GM19467 (cell line): Measurements from ENCODE around the gene UMAD1.

Experiments used
- ATAC-seq: cut with Tn5 transposase; IDR thresholded peaks from one replicate; pipeline ENCODE4 v1.9.1; 2021; ENCODE audit warnings: mild to moderate bottlenecking, moderate library complexity; ENCODE audit not compliant: unreplicated experiment

UMAD1 gene

DNA sequence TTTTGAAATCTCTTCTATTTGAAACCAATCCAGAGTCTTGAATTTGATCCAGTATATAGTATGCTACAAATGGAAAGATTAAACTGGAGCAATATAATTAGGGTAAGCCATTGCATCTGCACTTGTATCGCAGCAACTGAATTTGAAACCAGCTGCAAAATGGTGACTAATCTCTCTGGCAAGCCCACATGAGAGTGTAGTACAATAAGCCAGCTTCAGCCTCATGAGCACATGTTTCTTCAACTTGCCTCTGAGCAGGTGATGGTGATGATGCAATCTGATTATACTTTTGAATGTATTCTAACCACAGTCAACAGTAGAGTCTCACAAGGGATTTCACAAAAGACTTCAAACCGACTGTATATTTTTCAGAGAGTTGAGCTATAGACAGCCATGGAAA lies 78.7 kb downstream of the UMAD1 start:
- peak; percentile 92 for ATAC-seq

- no peak for ATAC-seq
These were observed 79.6 kb downstream of the UMAD1 start for GRCh38 chr7:7720193-7720592.

DNA sequence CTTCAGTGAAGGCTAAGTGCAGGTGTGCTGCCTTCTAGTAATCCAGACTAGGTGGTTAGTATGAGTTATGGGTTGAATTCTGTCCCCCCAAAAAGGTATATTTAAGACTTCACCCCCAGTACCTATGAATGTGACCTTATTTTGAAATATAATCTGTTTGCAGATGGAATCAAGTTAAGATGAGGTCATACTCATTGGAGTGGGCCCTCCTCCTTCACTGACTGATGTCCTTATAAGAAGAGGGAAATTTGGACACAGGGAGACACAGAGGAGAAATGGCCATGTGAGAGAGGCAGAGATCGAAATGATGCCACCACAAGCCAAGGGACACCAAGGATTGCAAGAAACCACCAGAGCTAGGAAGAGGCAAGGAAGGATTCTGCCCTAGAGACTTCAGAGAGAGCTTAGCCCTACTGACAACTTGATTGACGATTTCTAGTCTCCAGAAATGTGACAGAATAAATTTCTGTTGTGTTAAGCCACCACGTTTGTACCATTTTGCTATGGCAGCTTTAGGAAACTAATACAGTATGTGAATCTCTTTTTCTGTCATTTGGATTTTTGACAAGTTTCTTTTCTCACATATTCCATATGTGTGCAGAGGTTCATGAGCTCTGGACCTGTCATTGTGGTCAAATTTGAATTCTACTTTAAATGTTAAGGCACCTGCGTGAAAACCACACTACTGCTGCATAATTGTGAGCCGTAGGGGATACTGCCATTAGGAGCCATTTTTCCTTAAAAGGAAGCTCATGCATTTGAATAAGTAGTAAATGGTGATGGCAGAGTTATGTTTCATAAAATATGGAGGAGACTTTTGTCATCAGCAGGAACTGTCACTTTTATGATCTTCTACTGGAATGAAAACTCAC lies 80.4 kb downstream of the UMAD1 start:
- ATAC-seq, result no peak

DNA sequence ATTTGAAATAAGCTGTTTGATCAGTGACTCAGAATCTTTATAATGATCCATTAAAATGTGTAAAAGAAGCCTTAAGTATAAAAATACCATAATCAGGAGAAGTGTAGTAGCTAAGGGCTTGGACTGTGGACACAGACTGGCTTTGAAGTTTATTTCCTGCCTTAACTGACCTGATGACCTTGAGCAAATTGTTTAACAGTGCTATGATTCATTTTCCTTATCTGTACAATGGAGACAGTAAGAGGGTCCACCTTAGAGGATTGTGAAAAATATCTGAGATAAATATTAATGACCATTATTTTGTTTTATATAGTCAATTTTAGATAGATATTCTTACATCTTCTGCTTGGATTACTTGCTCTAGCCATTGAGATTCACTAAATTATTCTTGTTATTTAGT lies 91.2 kb downstream of the UMAD1 start:
- no peak for ATAC-seq

DNA sequence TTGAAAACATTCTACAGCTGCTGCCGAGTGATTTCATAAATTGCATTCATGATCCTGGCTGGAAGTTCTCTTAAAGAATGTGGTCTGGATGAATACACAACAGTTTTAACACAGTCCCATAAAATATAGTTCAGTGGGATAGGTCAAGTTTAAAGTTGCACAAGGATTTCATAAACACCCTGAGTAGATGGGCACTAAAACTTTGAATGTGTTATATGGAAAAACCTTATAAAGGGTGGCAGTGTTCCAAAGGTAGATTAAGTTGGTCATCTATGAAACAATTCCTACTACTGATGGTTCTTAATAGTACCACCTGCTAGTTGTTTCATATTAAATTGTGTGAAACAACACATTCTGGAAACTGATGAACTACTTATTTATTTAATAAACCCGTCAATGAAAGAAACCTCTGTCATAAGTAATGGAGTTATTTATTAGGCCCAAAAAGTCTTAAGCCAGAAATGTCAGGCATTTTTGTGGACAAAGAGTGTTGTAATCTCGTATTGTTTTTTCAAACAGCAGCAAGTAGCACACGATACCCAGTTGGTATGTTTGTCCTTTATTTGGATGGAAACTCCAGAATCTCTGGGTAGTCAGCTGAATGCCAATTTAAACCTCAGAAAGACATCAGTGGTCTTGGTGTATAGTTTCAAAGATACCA lies 92.2 kb downstream of the UMAD1 start:
- ATAC-seq, result no peak

- ATAC-seq, result no peak
These were observed 96.1 kb downstream of the UMAD1 start for GRCh38 chr7:7736671-7737070.

DNA sequence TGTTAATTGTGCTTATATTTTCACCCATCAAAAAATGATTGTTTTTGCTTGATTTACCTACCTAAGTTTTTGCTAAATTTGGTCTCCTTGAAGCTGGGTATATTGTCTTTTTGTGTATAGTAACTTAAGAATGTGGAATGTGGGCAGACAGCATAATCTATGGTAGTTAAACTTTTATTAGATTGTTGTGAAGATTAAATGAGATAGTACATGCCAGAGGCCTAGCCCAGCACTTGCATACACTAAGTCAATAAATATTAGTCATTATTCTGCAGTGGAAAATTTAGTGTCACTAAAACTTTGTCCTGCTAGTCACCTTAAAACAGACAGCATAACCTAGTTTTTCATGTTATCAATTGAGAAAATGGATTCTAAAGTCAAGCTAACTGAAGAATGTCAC lies 97.1 kb downstream of the UMAD1 start:
- ATAC-seq, result no peak

- no peak for ATAC-seq
These were observed 97.6 kb downstream of the UMAD1 start for GRCh38 chr7:7738177-7738576.

- no peak for ATAC-seq
These were observed 98.1 kb downstream of the UMAD1 start for GRCh38 chr7:7738622-7739021.

DNA sequence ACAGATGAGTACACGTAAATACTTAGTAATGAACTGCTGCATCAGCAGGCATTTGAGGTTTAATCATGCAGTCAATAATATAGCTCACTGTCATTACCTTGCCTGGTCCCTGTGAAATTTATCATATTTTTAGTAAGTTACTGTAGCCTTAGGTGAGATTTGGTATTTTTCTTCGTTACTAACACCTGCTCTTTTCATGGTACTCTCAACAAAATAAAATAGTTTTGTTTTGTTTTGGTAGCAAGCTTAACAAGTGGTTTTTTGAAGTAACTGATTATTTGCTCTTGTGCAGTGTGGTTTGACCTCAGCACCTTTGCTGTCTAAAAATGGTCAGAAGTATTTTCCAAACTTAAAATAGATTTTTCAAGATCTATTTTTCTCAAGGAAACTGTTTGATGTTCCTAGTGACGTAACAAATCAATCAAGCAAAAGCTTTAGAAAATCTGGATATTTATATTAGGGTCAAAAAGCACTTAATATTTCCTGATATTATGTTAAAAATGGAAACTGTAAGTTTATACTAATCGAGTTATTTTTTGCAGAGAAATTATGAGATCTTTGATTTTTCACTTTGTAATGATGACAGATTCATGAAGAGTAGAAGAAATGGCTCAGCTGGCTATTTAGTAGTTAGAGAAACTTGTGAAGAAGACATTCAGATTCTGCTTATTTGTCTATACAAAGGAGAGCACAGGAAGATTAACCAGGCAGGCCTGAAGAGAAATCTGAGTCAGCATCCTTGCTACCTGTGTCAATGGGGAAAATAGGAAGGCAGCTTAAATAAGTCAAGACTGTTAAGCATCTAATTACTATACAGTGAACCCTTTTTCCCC lies 98.9 kb downstream of the UMAD1 start:
- no peak for ATAC-seq

GRCh38 chr7:7740037-7740355 lies 99.4 kb downstream of the UMAD1 start:
- no peak for ATAC-seq

DNA sequence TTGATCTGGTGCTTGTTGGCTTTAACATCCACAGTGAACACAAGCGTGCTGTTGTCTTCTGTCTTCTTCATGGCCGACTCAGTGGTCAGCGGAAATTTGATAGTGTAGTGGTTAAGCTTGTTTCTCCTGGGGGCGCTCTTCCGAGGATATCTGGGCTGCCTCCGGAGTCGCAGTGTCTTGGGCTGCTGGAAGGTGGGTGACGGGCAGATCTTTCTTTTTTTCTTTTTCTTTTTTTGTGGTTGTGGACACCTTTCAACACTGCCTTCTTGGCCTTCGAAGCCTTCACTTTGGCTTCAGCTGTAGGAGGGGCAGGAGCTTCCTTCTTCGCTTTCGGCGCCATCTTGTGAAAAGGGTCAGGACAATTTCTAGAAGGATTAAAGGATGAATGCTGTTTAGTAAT lies 101.7 kb downstream of the UMAD1 start:
- ATAC-seq, result no peak

DNA sequence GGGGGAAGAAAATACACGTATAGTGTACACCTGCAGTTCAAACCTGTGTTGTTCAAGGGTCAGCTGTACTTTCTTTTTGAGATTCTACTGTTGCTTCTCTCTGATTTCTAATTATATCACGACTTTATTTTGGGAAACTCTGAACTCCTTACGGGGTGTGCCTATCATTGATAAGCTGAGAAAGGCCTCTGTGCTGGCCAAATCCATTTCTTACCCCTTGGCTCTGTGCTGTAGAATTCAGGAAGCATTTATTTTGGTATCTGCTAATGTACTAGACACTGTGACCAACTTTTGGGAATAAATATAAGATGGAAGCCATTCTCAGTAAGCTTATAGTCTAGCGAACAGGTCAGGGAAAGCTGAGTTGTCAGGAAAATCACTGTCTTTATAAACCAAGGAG lies 104.7 kb downstream of the UMAD1 start:
- ATAC-seq, result no peak

GRCh38 chr7:7745966-7746365 lies 105.4 kb downstream of the UMAD1 start:
- ATAC-seq, result no peak

- no peak for ATAC-seq
These were observed 105.9 kb downstream of the UMAD1 start for GRCh38 chr7:7746458-7746857.

DNA sequence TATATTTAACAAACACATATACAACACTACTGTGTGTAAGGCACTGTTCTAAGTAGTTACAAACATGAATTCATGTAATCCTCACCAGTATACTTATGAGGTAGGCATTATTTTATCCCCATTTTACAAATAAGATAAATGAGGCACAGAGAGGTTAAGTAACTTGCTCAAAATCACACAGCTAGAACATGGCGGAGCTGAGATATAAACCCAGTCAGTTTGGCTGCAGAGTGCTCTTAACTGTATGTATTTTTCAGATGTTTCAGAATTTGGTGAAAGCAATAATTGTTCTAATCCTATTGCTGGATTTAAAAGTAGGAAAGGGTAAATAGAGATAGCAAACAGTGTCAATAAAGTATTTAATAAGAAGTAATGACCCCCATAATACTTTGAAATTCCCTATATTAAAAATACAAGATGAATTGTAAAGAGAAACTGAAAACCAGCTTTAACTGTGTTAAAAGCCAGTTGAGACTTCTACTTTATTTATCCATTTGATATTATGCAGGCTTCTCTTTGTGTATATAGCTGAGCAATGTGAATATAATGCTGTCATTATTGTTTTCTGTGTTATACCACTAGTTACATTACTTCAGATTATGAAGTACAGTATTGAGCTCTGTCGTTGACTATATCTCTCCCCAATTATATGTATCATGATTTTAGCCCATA lies 110.2 kb downstream of the UMAD1 start:
- ATAC-seq, result no peak

DNA sequence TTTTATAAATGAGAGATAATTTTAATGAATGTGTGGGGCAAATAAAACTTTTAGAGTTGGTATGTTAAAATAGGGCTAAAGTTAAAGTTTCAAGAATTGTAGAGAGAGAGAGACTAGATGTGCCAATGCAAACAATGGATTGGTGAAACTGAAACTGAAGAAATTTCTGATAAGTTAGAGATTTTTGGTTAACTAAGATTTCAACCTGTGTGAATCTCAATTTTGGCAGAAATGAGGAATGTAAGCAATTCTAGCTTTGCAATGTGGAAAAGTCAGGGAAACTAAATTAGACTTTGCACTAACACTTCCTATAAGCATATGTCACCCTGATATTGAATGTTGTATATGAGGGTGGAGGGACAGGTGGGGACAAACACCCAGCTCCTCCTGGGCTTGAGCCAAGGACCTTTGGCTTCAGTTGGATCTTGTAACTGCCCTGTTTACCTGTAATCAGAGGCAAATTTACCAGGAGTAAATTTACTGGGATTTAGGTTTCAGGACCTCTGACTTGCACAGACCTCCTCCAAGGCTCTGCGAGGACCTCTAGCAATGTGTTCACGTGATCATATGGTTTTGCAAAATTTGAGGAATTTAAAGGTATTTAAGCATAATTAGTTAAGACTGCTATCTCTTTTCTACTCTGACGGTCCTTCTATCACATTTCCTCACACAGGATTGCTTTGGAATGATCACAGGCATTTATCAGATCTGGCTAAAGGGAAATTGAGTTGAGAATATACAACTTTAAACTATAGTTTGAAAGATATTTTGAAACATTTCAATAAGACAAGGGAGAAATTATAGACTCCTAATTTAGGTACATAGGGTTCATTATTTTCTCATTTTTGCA lies 110.9 kb downstream of the UMAD1 start:
- no peak for ATAC-seq

- ATAC-seq, result no peak
These were observed 116.0 kb downstream of the UMAD1 start for GRCh38 chr7:7756577-7756976.

GRCh38 chr7:7757576-7757975 lies 117.0 kb downstream of the UMAD1 start:
- ATAC-seq, result no peak

DNA sequence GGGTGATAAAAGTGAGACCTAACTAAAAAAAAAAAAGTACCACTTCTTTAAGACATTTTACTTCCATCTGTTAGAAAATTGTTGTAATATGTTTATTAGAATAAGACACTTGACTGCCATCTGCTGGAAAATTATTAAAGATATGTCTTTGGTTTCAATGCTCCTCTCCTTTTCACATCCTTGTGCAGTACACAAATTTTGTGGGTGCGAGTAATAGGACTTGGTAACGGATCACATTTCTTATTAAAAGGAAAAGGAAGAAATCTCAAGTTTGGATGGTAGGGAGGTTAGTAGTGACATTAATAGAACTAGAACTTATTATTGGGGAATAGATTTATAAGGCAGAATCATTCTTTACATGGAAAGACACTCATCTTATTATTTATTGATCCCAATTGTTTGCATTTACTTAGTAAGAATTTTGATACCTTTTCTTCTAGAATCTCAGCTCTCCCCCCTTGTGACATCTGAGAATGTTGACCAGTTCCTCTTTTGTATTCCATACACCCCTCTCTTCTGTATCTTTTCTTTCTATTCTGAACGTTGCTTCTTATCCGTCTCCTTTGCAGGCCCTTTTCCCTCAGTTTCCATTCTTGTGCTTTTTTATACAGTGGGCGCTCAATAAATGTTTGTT lies 120.9 kb downstream of the UMAD1 start:
- no peak for ATAC-seq
